ENCODE results near the gene IGF2BP2.

Gene IGF2BP2

DNA sequence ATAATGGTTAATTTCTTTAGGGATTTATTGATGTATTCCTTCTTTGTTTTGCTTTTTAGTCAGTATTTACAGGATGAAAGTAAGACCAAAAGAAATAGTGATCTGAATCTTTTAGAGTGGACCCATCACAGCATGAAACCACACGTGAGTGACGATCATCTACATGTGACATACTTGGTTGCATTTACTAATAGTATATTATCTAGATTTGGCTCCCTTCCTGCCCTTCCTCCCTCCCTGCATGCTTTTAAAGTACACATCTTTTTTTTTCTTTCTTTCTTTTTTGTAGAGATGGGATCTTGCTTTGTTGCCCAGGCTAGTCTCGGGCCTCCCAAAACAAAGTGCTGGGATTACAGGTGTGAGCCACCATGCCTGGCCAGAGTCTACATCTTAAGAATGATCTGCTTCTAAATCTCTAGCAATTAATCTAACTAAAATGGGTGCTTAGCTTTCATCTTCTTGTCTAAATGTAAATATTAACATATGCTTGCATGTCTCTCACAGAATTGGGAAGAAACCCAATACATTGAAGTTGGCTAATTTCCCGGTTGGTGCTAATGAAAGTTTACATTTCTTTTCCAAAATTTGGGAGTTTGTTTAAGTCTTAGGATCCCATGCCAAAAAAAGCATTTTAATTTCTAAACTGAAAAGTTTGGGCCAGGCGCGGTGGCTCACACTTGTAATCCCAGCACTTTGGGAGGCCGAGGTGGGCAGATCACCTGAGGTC lies 200.7 kb downstream of the IGF2BP2 start:
- TF ChIP-seq, protein P1, sequence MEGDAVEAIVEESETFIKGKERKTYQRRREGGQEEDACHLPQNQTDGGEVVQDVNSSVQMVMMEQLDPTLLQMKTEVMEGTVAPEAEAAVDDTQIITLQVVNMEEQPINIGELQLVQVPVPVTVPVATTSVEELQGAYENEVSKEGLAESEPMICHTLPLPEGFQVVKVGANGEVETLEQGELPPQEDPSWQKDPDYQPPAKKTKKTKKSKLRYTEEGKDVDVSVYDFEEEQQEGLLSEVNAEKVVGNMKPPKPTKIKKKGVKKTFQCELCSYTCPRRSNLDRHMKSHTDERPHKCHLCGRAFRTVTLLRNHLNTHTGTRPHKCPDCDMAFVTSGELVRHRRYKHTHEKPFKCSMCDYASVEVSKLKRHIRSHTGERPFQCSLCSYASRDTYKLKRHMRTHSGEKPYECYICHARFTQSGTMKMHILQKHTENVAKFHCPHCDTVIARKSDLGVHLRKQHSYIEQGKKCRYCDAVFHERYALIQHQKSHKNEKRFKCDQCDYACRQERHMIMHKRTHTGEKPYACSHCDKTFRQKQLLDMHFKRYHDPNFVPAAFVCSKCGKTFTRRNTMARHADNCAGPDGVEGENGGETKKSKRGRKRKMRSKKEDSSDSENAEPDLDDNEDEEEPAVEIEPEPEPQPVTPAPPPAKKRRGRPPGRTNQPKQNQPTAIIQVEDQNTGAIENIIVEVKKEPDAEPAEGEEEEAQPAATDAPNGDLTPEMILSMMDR (IDR thresholded peaks at IDR 0.05; ENCODE audit: control insufficient read depth, extremely low read depth, insufficient read depth), result no peak

DNA sequence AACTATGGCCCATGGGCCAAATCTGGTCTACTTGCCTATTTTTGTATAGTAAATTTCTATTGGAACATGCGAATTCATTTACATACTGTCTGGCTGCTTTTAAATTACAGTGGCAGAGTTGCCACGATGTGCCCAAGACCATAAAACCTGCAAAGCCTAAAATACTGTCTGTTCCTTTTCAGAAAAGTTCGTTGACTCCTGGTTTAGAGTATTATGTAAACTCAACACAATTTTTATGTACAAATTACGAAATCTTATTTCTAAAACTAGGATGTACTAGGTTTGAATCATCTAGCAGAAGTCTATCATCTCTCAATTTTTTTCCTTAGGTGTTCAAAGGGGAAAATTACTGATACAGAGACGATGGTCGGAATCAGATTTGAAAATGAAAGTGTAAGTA lies 211.8 kb downstream of the IGF2BP2 start:
- DNase-seq (ENCODE audit: low read depth), result no peak
- no peak overlapping the region for H3K4me3 ChIP-seq (ENCODE audit: low read depth, low read length)
- TF ChIP-seq, protein P1 (IDR thresholded peaks at IDR 0.05; ENCODE audit: control insufficient read depth, extremely low read depth, insufficient read depth), result no peak

More for the DNA sequence above, 200.7 kb downstream of the IGF2BP2 start:
- DNase-seq (ENCODE audit: low read depth), result peak; percentile 19
- H3K4me3 ChIP-seq (ENCODE audit: low read depth, low read length), result no peak overlapping the region

DNA sequence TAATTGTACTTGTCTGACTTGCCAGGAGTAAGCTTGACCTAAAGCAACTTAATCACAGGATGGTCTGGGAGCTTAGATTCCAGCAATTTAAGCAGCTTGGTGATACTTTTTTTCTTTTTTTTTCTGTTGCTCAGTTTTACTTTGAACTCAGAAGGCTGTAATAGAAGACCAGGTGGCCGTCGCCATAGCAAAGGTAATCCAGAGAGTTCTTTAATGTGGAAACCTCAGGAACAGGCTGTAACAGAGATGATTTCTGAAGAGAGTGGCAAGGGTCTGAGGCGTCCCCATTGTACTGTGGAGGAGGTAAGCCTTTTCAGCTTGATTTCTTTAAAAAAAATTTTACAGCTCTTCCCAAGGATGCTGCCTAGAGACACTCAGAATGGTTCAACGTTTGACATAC lies 218.6 kb downstream of the IGF2BP2 start:
- H3K4me3 ChIP-seq (ENCODE audit: low read depth, low read length), result no peak overlapping the region
- TF ChIP-seq, protein P1 (IDR thresholded peaks at IDR 0.05; ENCODE audit: control insufficient read depth, extremely low read depth, insufficient read depth), result no peak
- no peak for DNase-seq (ENCODE audit: low read depth)

DNA sequence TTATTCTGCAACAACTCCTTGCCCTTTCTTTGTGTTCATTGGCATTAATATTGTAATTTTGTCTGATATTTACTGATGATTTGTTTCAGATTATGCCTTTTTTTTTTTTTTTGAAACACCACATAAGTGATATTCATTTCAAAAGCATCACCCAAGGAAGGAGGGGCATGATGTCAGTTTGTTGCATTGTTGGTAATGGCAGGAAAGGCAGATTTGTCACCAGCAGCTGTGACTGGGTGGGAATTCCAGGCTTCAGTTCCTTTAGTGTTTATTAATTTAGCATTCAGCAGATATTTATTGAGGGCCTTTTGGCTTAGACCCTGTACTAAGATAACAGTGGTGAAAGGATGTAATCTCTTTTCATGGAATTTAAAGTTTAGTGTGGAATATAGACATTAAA lies 219.3 kb downstream of the IGF2BP2 start:
- no peak overlapping the region for H3K4me3 ChIP-seq (ENCODE audit: low read depth, low read length)
- TF ChIP-seq, protein P1 (IDR thresholded peaks at IDR 0.05; ENCODE audit: control insufficient read depth, extremely low read depth, insufficient read depth), result no peak
- DNase-seq (ENCODE audit: low read depth), result no peak

DNA sequence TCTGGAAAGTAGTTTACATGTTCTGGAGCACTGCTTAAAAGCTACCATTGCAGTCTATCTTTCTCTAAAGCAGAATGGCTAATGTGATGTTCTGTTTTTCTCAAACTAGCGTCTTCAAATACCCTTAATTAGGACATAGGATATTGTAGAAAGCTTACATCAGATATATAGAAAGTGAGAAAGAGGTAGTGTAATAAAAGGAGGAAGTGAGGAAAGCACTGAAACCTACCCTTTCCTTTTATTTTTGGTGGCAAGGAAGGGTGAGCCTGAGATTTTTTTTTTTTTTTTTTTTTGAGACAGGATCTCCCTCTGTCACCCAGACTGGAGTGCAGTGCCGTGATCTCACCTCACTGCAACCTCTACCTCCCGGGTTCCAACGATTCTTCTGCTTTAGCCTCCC lies 229.3 kb downstream of the IGF2BP2 start:
- TF ChIP-seq, protein P1 (IDR thresholded peaks at IDR 0.05; ENCODE audit: control insufficient read depth, extremely low read depth, insufficient read depth), result no peak

DNA sequence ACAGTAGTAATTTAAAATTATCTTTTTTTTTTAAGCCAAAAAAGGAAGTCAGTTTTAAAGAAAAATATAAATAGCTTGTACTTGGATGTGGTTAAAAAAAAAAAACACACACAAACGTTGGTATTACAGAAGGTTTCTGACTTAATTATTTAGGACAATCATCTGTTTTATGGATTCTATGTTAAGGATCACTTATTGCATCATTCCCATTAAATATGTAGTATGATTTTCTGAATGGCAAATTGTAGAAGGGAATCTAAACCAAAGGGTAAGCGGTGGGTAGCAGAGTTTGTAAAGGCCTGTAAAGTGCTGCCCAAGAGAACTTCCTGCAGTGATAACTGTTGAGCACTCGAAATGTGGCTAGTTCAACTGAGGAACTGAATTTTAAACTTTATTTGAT lies 230.8 kb downstream of the IGF2BP2 start:
- no peak for DNase-seq (ENCODE audit: low read depth)
- TF ChIP-seq, protein P1 (IDR thresholded peaks at IDR 0.05; ENCODE audit: control insufficient read depth, extremely low read depth, insufficient read depth), result no peak
- no peak overlapping the region for H3K4me3 ChIP-seq (ENCODE audit: low read depth, low read length)

More for the DNA sequence above, 229.3 kb downstream of the IGF2BP2 start:
- DNase-seq (ENCODE audit: low read depth), result no peak
- no peak overlapping the region for H3K4me3 ChIP-seq (ENCODE audit: low read depth, low read length)
